Measurements from ENCODE around the gene MEIS2. TPM values are rescaled to one million over a fixed set of nuclear protein-coding genes. Genes with fewer than 3 reads are reported as not detected.

MEIS2 gene
- total and polyA plus RNA-seq, 2 of the 13 experiments (the other 11 are each of a cell fraction or from before 2014, with no cell fraction given) = 10.7 to 12.4 TPM

DNA sequence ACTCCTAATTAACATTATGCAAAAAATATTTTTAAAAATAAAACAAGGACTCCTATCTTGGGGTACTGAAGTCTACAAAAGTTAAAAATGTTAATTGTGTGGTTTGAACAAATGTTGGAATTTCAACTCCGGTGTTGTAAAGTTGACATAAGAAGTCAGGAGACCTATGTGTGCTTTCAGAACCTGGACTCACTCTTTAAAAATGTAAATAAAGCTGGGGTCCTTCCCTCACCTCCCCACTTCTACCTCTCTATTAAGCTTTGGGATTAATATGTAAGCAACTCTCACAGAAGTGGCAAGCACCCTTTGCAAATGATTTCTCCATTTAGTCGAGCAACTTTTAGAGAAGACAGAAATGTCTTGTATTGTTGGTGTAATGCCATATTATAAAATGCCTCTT lies 11.9 kb downstream of the MEIS2 start (continued):
- TF ChIP-seq, protein P1, sequence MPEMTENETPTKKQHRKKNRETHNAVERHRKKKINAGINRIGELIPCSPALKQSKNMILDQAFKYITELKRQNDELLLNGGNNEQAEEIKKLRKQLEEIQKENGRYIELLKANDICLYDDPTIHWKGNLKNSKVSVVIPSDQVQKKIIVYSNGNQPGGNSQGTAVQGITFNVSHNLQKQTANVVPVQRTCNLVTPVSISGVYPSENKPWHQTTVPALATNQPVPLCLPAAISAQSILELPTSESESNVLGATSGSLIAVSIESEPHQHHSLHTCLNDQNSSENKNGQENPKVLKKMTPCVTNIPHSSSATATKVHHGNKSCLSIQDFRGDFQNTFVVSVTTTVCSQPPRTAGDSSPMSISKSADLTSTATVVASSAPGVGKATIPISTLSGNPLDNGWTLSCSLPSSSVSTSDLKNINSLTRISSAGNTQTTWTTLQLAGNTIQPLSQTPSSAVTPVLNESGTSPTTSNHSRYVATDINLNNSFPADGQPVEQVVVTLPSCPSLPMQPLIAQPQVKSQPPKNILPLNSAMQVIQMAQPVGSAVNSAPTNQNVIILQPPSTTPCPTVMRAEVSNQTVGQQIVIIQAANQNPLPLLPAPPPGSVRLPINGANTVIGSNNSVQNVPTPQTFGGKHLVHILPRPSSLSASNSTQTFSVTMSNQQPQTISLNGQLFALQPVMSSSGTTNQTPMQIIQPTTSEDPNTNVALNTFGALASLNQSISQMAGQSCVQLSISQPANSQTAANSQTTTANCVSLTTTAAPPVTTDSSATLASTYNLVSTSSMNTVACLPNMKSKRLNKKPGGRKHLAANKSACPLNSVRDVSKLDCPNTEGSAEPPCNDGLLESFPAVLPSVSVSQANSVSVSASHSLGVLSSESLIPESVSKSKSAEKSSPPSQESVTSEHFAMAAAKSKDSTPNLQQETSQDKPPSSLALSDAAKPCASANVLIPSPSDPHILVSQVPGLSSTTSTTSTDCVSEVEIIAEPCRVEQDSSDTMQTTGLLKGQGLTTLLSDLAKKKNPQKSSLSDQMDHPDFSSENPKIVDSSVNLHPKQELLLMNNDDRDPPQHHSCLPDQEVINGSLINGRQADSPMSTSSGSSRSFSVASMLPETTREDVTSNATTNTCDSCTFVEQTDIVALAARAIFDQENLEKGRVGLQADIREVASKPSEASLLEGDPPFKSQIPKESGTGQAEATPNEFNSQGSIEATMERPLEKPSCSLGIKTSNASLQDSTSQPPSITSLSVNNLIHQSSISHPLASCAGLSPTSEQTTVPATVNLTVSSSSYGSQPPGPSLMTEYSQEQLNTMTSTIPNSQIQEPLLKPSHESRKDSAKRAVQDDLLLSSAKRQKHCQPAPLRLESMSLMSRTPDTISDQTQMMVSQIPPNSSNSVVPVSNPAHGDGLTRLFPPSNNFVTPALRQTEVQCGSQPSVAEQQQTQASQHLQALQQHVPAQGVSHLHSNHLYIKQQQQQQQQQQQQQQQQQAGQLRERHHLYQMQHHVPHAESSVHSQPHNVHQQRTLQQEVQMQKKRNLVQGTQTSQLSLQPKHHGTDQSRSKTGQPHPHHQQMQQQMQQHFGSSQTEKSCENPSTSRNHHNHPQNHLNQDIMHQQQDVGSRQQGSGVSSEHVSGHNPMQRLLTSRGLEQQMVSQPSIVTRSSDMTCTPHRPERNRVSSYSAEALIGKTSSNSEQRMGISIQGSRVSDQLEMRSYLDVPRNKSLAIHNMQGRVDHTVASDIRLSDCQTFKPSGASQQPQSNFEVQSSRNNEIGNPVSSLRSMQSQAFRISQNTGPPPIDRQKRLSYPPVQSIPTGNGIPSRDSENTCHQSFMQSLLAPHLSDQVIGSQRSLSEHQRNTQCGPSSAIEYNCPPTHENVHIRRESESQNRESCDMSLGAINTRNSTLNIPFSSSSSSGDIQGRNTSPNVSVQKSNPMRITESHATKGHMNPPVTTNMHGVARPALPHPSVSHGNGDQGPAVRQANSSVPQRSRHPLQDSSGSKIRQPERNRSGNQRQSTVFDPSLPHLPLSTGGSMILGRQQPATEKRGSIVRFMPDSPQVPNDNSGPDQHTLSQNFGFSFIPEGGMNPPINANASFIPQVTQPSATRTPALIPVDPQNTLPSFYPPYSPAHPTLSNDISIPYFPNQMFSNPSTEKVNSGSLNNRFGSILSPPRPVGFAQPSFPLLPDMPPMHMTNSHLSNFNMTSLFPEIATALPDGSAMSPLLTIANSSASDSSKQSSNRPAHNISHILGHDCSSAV (CRISPR knock-in tag; IDR thresholded peaks at IDR 0.05; ENCODE audit: borderline replicate concordance) = no peak
- no peak for TF ChIP-seq ZNF644 (CRISPR knock-in tag; IDR thresholded peaks at IDR 0.05; ENCODE audit: low read depth)
- TF ChIP-seq, protein P2, sequence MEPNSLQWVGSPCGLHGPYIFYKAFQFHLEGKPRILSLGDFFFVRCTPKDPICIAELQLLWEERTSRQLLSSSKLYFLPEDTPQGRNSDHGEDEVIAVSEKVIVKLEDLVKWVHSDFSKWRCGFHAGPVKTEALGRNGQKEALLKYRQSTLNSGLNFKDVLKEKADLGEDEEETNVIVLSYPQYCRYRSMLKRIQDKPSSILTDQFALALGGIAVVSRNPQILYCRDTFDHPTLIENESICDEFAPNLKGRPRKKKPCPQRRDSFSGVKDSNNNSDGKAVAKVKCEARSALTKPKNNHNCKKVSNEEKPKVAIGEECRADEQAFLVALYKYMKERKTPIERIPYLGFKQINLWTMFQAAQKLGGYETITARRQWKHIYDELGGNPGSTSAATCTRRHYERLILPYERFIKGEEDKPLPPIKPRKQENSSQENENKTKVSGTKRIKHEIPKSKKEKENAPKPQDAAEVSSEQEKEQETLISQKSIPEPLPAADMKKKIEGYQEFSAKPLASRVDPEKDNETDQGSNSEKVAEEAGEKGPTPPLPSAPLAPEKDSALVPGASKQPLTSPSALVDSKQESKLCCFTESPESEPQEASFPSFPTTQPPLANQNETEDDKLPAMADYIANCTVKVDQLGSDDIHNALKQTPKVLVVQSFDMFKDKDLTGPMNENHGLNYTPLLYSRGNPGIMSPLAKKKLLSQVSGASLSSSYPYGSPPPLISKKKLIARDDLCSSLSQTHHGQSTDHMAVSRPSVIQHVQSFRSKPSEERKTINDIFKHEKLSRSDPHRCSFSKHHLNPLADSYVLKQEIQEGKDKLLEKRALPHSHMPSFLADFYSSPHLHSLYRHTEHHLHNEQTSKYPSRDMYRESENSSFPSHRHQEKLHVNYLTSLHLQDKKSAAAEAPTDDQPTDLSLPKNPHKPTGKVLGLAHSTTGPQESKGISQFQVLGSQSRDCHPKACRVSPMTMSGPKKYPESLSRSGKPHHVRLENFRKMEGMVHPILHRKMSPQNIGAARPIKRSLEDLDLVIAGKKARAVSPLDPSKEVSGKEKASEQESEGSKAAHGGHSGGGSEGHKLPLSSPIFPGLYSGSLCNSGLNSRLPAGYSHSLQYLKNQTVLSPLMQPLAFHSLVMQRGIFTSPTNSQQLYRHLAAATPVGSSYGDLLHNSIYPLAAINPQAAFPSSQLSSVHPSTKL (CRISPR knock-in tag; IDR thresholded peaks at IDR 0.05) = peak; percentile 69
- no peak for TF ChIP-seq ONECUT2 (CRISPR knock-in tag; IDR thresholded peaks at IDR 0.05)
- TF ChIP-seq NCOA2 (CRISPR knock-in tag; IDR thresholded peaks at IDR 0.05) = 0 out of 2 replicates have a peak, but pooled peaks have one; percentile 19
- TF ChIP-seq TCF7 (IDR thresholded peaks at IDR 0.05; ENCODE audit: low read depth) = no peak
- TF ChIP-seq FOXA3 (CRISPR knock-in tag; IDR thresholded peaks at IDR 0.05) = peak; percentile 60
- TF ChIP-seq ZBTB20 (CRISPR knock-in tag; IDR thresholded peaks at IDR 0.05; ENCODE audit: borderline replicate concordance, low read depth) = no peak
- TF ChIP-seq TAF1 (CRISPR knock-in tag; IDR thresholded peaks at IDR 0.05) = no peak
- no peak for TF ChIP-seq TCF12 (IDR thresholded peaks at IDR 0.05)
- no peak for TF ChIP-seq TCF12 (CRISPR knock-in tag; IDR thresholded peaks at IDR 0.05)
- TF ChIP-seq ZNF850 (CRISPR knock-in tag; conservative IDR thresholded peaks at IDR 0.05) = no peak
- no peak for TF ChIP-seq DPF2 (CRISPR knock-in tag; IDR thresholded peaks at IDR 0.05; ENCODE audit: borderline replicate concordance, low read depth)
- TF ChIP-seq, protein P3, sequence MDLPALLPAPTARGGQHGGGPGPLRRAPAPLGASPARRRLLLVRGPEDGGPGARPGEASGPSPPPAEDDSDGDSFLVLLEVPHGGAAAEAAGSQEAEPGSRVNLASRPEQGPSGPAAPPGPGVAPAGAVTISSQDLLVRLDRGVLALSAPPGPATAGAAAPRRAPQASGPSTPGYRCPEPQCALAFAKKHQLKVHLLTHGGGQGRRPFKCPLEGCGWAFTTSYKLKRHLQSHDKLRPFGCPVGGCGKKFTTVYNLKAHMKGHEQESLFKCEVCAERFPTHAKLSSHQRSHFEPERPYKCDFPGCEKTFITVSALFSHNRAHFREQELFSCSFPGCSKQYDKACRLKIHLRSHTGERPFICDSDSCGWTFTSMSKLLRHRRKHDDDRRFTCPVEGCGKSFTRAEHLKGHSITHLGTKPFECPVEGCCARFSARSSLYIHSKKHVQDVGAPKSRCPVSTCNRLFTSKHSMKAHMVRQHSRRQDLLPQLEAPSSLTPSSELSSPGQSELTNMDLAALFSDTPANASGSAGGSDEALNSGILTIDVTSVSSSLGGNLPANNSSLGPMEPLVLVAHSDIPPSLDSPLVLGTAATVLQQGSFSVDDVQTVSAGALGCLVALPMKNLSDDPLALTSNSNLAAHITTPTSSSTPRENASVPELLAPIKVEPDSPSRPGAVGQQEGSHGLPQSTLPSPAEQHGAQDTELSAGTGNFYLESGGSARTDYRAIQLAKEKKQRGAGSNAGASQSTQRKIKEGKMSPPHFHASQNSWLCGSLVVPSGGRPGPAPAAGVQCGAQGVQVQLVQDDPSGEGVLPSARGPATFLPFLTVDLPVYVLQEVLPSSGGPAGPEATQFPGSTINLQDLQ (CRISPR knock-in tag; IDR thresholded peaks at IDR 0.05) = no peak
- no peak for TF ChIP-seq ZNF816 (CRISPR knock-in tag; IDR thresholded peaks at IDR 0.05; ENCODE audit: borderline replicate concordance)
- TF ChIP-seq ZNF367 (CRISPR knock-in tag; IDR thresholded peaks at IDR 0.05; ENCODE audit: borderline replicate concordance) = no peak
- TF ChIP-seq EEA1 (CRISPR knock-in tag; IDR thresholded peaks at IDR 0.05; ENCODE audit: borderline replicate concordance) = no peak

All from HepG2 (cell line).